GM23338 (cell line): ENCODE measurements around the gene SERGEF. TPM values are rescaled to one million over a fixed set of nuclear protein-coding genes. Genes with fewer than 3 reads are reported as not detected.

Experiments
- ATAC-seq: fragments of 200-7000 bp; cut with Tn5 transposase; 3 replicates; pipeline ENCODE4 v1.9.1; 2020
- DNase-seq: peaks from one replicate; pipeline ENCODE4 v3.0.0-alpha.2; 2015; ENCODE audit warnings: low spot score
- H2AFZ ChIP-seq: fragments of 200-600 bp; sonication (generic); 2 replicates; pipeline ENCODE4 v1.8.0; 2016; ENCODE audit warnings: antibody characterized with exemption, mild to moderate bottlenecking, moderate library complexity
- H3F3A ChIP-seq: fragments of 200-600 bp; sonication (generic); replicated peaks from 2 replicates; pipeline ENCODE4 v1.8.0; 2017; ENCODE audit warnings: antibody characterized with exemption, mixed run types, low read depth
- H3K27ac ChIP-seq: fragments of 200-600 bp; sonication (generic); 2 replicates; pipeline ENCODE4 v1.6.1; 2016; ENCODE audit warnings: low read depth
- H3K27me3 ChIP-seq: fragments of 200-600 bp; sonication (generic); 2 replicates; pipeline ENCODE4 v1.8.0; 2016; ENCODE audit warnings: mild to moderate bottlenecking, mixed run types, moderate library complexity; ENCODE audit not compliant: insufficient read depth
- H3K36me3 ChIP-seq: fragments of 200-600 bp; sonication (generic); 2 replicates; pipeline ENCODE4 v1.8.0; 2016; ENCODE audit warnings: mild to moderate bottlenecking; ENCODE audit not compliant: insufficient read depth
- H3K4me1 ChIP-seq: fragments of 200-600 bp; sonication (generic); 2 replicates; pipeline ENCODE4 v1.8.0; 2016; ENCODE audit warnings: mild to moderate bottlenecking, moderate library complexity; ENCODE audit not compliant: insufficient read depth
- H3K4me2 ChIP-seq: fragments of 200-600 bp; sonication (generic); 2 replicates; pipeline ENCODE4 v1.7.1; 2017; ENCODE audit warnings: mixed run types
- H3K4me3 ChIP-seq: fragments of 200-600 bp; sonication (generic); 2 replicates; pipeline ENCODE4 v1.6.1; 2016; ENCODE audit warnings: mixed run types
- H3K79me2 ChIP-seq: fragments of 200-600 bp; sonication (generic); replicated peaks from 2 replicates; pipeline ENCODE4 v1.8.0; 2017; ENCODE audit warnings: mild to moderate bottlenecking; ENCODE audit not compliant: insufficient read depth
- H3K9me2 ChIP-seq: fragments of 200-600 bp; sonication (generic); 2 replicates; pipeline ENCODE4 v1.8.0; 2017; ENCODE audit not compliant: insufficient read depth
- H4K20me1 ChIP-seq: fragments of 200-600 bp; sonication (generic); replicated peaks from 2 replicates; pipeline ENCODE4 v1.8.0; 2017; ENCODE audit warnings: mild to moderate bottlenecking; ENCODE audit not compliant: insufficient read depth
- H3K27ac Mint-ChIP-seq: 2 replicates; pipeline ENCODE4 v1.8.0; 2020; ENCODE audit warnings: inconsistent platforms, mild to moderate bottlenecking, moderate library complexity, mixed read lengths
- H3K27me3 Mint-ChIP-seq: 3 replicates; pipeline ENCODE4 v1.8.0; 2022; ENCODE audit warnings: low read depth, mild to moderate bottlenecking, moderate library complexity, mixed read lengths, inconsistent platforms; ENCODE audit not compliant: insufficient read depth, poor library complexity
- H3K36me3 Mint-ChIP-seq: 3 replicates; pipeline ENCODE4 v1.8.0; 2021; ENCODE audit warnings: low read depth, mild to moderate bottlenecking, inconsistent platforms, moderate library complexity, mixed read lengths
- H3K4me1 Mint-ChIP-seq: 3 replicates; pipeline ENCODE4 v1.8.0; 2020; ENCODE audit warnings: mild to moderate bottlenecking, inconsistent platforms, mixed read lengths
- H3K4me3 Mint-ChIP-seq: 3 replicates; pipeline ENCODE4 v1.8.0; 2021; ENCODE audit warnings: moderate library complexity, mild to moderate bottlenecking, inconsistent platforms, mixed read lengths
- H3K9me3 Mint-ChIP-seq: 3 replicates; pipeline ENCODE4 v1.8.0; 2020; ENCODE audit warnings: moderate library complexity, mild to moderate bottlenecking, inconsistent platforms, mixed read lengths
- CREB1 ChIP-seq: fragments of 250-450 bp; sonication (Bioruptor Pico); IDR thresholded peaks from 2 replicates; pipeline ENCODE4 v1.5.0; 2020; ENCODE audit warnings: low read depth, mild to moderate bottlenecking, moderate library complexity
- EZH2 ChIP-seq: fragments of 200-600 bp; sonication (generic); IDR thresholded peaks from one replicate; pipeline ENCODE4 v1.8.0; 2017; ENCODE audit warnings: antibody characterized with exemption, mild to moderate bottlenecking, low read depth; ENCODE audit not compliant: unreplicated experiment
- EZH2phosphoT487 ChIP-seq: fragments of 200-600 bp; sonication (generic); IDR thresholded peaks from one replicate; pipeline ENCODE4 v1.8.1; 2018; ENCODE audit warnings: antibody characterized with exemption; ENCODE audit not compliant: unreplicated experiment
- JUNB ChIP-seq: IDR thresholded peaks from one replicate; pipeline ENCODE4 v1.6.1; 2016; ENCODE audit warnings: antibody characterized with exemption; ENCODE audit not compliant: unreplicated experiment
- NANOG ChIP-seq: IDR thresholded peaks from 2 replicates; pipeline ENCODE4 v1.6.1; 2016; ENCODE audit warnings: antibody characterized with exemption, borderline replicate concordance
- POLR2AphosphoS5 ChIP-seq: IDR thresholded peaks from 2 replicates; pipeline ENCODE4 v1.6.1; 2016; ENCODE audit warnings: antibody characterized with exemption, low read depth
- REST ChIP-seq: IDR thresholded peaks from one replicate; pipeline ENCODE4 v1.6.1; 2018; ENCODE audit warnings: antibody characterized with exemption; ENCODE audit not compliant: unreplicated experiment
- STAT1 ChIP-seq: IDR thresholded peaks from one replicate; pipeline ENCODE4 v1.6.1; 2016; ENCODE audit warnings: antibody characterized with exemption; ENCODE audit not compliant: unreplicated experiment
- ZNF114 ChIP-seq: fragments of 250-450 bp; sonication (Bioruptor Pico); IDR thresholded peaks from 2 replicates; pipeline ENCODE4 v1.5.0; 2020; ENCODE audit warnings: mild to moderate bottlenecking, moderate library complexity
- ZNF331 ChIP-seq: fragments of 250-450 bp; sonication (Bioruptor Pico); IDR thresholded peaks from 2 replicates; pipeline ENCODE4 v1.5.0; 2020; ENCODE audit warnings: low read depth, mild to moderate bottlenecking, moderate library complexity
- polyA plus RNA-seq: library from polyadenylated mRNA; unstranded; fragments of >200 nt; fragmentation: Nextera tagmentation; extraction: Ambion mirVana; gene quantifications from 2 replicates; pipeline ENCODE4 v1.2.1, GENCODE V29; 2016
- total RNA-seq: library from RNA; depleted of rRNA; stranded (reverse); fragments of >200 nt; shearing (Covaris generic); gene quantifications from 2 replicates; pipeline ENCODE4 v1.2.3, GENCODE V29; 2014
- TF ChIP-seq, protein P1 (sequence below): fragments of 250-450 bp; sonication (Bioruptor Pico); IDR thresholded peaks from 2 replicates; pipeline ENCODE4 v1.5.0; 2020; ENCODE audit warnings: mild to moderate bottlenecking, moderate library complexity
- TF ChIP-seq, protein P2 (sequence below): IDR thresholded peaks from 2 replicates; pipeline ENCODE4 v1.6.1; 2016; ENCODE audit warnings: antibody characterized with exemption

SERGEF gene
- total and polyA plus RNA-seq, 2 experiments from 2014 or later: 24.2 to 27.9 TPM

- TF ChIP-seq, protein P1, sequence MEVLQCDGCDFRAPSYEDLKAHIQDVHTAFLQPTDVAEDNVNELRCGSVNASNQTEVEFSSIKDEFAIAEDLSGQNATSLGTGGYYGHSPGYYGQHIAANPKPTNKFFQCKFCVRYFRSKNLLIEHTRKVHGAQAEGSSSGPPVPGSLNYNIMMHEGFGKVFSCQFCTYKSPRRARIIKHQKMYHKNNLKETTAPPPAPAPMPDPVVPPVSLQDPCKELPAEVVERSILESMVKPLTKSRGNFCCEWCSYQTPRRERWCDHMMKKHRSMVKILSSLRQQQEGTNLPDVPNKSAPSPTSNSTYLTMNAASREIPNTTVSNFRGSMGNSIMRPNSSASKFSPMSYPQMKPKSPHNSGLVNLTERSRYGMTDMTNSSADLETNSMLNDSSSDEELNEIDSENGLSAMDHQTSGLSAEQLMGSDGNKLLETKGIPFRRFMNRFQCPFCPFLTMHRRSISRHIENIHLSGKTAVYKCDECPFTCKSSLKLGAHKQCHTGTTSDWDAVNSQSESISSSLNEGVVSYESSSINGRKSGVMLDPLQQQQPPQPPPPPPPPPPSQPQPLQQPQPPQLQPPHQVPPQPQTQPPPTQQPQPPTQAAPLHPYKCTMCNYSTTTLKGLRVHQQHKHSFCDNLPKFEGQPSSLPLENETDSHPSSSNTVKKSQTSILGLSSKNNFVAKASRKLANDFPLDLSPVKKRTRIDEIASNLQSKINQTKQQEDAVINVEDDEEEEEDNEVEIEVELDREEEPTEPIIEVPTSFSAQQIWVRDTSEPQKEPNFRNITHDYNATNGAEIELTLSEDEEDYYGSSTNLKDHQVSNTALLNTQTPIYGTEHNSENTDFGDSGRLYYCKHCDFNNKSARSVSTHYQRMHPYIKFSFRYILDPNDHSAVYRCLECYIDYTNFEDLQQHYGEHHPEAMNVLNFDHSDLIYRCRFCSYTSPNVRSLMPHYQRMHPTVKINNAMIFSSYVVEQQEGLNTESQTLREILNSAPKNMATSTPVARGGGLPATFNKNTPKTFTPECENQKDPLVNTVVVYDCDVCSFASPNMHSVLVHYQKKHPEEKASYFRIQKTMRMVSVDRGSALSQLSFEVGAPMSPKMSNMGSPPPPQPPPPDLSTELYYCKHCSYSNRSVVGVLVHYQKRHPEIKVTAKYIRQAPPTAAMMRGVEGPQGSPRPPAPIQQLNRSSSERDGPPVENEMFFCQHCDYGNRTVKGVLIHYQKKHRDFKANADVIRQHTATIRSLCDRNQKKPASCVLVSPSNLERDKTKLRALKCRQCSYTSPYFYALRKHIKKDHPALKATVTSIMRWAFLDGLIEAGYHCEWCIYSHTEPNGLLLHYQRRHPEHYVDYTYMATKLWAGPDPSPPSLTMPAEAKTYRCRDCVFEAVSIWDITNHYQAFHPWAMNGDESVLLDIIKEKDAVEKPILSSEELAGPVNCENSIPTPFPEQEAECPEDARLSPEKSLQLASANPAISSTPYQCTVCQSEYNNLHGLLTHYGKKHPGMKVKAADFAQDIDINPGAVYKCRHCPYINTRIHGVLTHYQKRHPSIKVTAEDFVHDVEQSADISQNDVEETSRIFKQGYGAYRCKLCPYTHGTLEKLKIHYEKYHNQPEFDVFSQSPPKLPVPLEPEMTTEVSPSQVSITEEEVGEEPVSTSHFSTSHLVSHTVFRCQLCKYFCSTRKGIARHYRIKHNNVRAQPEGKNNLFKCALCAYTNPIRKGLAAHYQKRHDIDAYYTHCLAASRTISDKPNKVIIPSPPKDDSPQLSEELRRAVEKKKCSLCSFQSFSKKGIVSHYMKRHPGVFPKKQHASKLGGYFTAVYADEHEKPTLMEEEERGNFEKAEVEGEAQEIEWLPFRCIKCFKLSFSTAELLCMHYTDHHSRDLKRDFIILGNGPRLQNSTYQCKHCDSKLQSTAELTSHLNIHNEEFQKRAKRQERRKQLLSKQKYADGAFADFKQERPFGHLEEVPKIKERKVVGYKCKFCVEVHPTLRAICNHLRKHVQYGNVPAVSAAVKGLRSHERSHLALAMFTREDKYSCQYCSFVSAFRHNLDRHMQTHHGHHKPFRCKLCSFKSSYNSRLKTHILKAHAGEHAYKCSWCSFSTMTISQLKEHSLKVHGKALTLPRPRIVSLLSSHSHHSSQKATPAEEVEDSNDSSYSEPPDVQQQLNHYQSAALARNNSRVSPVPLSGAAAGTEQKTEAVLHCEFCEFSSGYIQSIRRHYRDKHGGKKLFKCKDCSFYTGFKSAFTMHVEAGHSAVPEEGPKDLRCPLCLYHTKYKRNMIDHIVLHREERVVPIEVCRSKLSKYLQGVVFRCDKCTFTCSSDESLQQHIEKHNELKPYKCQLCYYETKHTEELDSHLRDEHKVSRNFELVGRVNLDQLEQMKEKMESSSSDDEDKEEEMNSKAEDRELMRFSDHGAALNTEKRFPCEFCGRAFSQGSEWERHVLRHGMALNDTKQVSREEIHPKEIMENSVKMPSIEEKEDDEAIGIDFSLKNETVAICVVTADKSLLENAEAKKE (CRISPR knock-in tag): no peak
- TF ChIP-seq ZNF114 (CRISPR knock-in tag) (no peak), EZH2phosphoT487 (no peak), EZH2 (no peak), ZNF331 (no peak), POLR2AphosphoS5 (no peak)
- TF ChIP-seq, protein P2, sequence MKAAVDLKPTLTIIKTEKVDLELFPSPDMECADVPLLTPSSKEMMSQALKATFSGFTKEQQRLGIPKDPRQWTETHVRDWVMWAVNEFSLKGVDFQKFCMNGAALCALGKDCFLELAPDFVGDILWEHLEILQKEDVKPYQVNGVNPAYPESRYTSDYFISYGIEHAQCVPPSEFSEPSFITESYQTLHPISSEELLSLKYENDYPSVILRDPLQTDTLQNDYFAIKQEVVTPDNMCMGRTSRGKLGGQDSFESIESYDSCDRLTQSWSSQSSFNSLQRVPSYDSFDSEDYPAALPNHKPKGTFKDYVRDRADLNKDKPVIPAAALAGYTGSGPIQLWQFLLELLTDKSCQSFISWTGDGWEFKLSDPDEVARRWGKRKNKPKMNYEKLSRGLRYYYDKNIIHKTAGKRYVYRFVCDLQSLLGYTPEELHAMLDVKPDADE: no peak
Measured at GRCh38 chr11:17967661-17968060, 45.2 kb downstream of the SERGEF start (continued).

GRCh38 chr11:17960091-17960490, 52.8 kb downstream of the SERGEF start:
- Mint-ChIP-seq H3K27me3 (peaks cover 2% of the 10 kb centered on the region), H3K36me3 (0 out of 3 replicates have a peak, but pooled peaks cover 3% of the 10 kb centered on the region), H3K4me1 (peaks cover 7% of the 10 kb centered on the region; the same call in 2 of the 3 replicates), H3K27ac (no peak overlapping the region), H3K9me3 (no peaks in the 10 kb centered on the region), H3K4me3 (no peak overlapping the region)
- Histone ChIP-seq H3K4me1 (no peaks in the 10 kb centered on the region), H3K79me2 (no peaks in the 10 kb centered on the region), H2AFZ (no peak overlapping the region), H4K20me1 (peaks cover 4% of the 10 kb centered on the region; the same call in 1 of the 2 replicates), H3K9me2 (no peaks in the 10 kb centered on the region), H3K4me3 (no peak overlapping the region), H3K27me3 (no peaks in the 10 kb centered on the region), H3K36me3 (no peaks in the 10 kb centered on the region), H3F3A (no peaks in the 10 kb centered on the region), H3K27ac (no peak overlapping the region), H3K4me2 (no peak overlapping the region)
- ATAC-seq: no peak
- DNase-seq: no peak
- TF ChIP-seq POLR2AphosphoS5 (no peak), STAT1 (no peak), JUNB (no peak), REST (no peak), ZNF114 (CRISPR knock-in tag) (no peak), ZNF331 (no peak), CREB1 (no peak), NANOG (no peak), EZH2 (no peak), EZH2phosphoT487 (no peak)
- TF ChIP-seq, protein P2: no peak
